SU-DHL-6 (cell line): Measurements from ENCODE around the gene GBP4.

ENCODE experiments used
- H2AFZ ChIP-seq: fragments of 200-600 bp; sonication (generic); 2 replicates; pipeline ENCODE4 v1.6.1; 2014; ENCODE audit warnings: low read depth, mild to moderate bottlenecking, moderate library complexity, mixed read lengths, antibody characterized with exemption, low read length; ENCODE audit not compliant: severe bottlenecking
- H3F3A ChIP-seq: fragments of 200-600 bp; shearing (Covaris generic); 2 replicates; pipeline ENCODE4 v1.6.0; 2016; ENCODE audit warnings: antibody characterized with exemption, mild to moderate bottlenecking; ENCODE audit not compliant: insufficient read depth
- H3K27ac ChIP-seq: fragments of 200-600 bp; sonication (generic); 2 replicates; pipeline ENCODE4 v1.5.1; 2016; ENCODE audit warnings: low read depth, mild to moderate bottlenecking, low read length, moderate library complexity, mixed read lengths
- H3K27me3 ChIP-seq: fragments of 200-600 bp; sonication (generic), shearing (Covaris generic); 2 replicates; pipeline ENCODE4 v1.6.0; 2014; ENCODE audit warnings: mild to moderate bottlenecking, low read length
- H3K36me3 ChIP-seq: fragments of 200-600 bp; sonication (generic); 2 replicates; pipeline ENCODE4 v1.6.1; 2014; ENCODE audit warnings: mild to moderate bottlenecking, low read length, mixed read lengths
- H3K4me2 ChIP-seq: fragments of 300-600, 200-600 bp; shearing (Covaris generic), sonication (generic); 2 replicates; pipeline ENCODE4 v1.6.0; 2014; ENCODE audit warnings: low read length, low read depth, mild to moderate bottlenecking; ENCODE audit not compliant: poor library complexity, severe bottlenecking
- H3K4me3 ChIP-seq: fragments of 200-600 bp; sonication (generic); 2 replicates; pipeline ENCODE4 v1.5.1; 2014; ENCODE audit warnings: antibody characterized with exemption, low read length, mild to moderate bottlenecking, mixed read lengths; ENCODE audit not compliant: insufficient read depth, poor library complexity, severe bottlenecking
- H3K79me2 ChIP-seq: fragments of 200-600 bp; sonication (generic); 2 replicates; pipeline ENCODE4 v1.6.1; 2014; ENCODE audit warnings: mild to moderate bottlenecking, low read length, moderate library complexity; ENCODE audit not compliant: insufficient read depth
- H3K9ac ChIP-seq: fragments of 200-600 bp; sonication (generic); 2 replicates; pipeline ENCODE4 v1.7.0; 2014; ENCODE audit warnings: mild to moderate bottlenecking, low read length
- H3K9me2 ChIP-seq: fragments of 200-600 bp; sonication (generic); replicated peaks from 2 replicates; pipeline ENCODE4 v1.6.1; 2014; ENCODE audit warnings: low read length; ENCODE audit not compliant: insufficient read depth
- H3K9me3 ChIP-seq: fragments of 200-600 bp; sonication (generic); 2 replicates; pipeline ENCODE4 v1.6.1; 2014; ENCODE audit warnings: low read length, mixed read lengths; ENCODE audit not compliant: insufficient read depth
- H4K20me1 ChIP-seq: fragments of 200-600 bp; sonication (generic); 2 replicates; pipeline ENCODE4 v1.6.1; 2014; ENCODE audit warnings: low read depth, mild to moderate bottlenecking, antibody characterized with exemption, low read length, moderate library complexity, mixed read lengths
- EZH2phosphoT487 ChIP-seq: fragments of 200-600 bp; sonication (generic), shearing (Covaris generic); conservative IDR thresholded peaks from 2 replicates; pipeline ENCODE4 v1.6.1; 2018; ENCODE audit warnings: mild to moderate bottlenecking, antibody characterized with exemption, low read length, moderate library complexity, mixed read lengths
- TF ChIP-seq, protein P1 (sequence below): fragments of 200-600 bp; sonication (generic); IDR thresholded peaks from one replicate; pipeline ENCODE4 v1.5.1; 2017; ENCODE audit warnings: antibody characterized with exemption, mild to moderate bottlenecking, low read length, moderate library complexity; ENCODE audit not compliant: insufficient read depth, poor library complexity, severe bottlenecking

Gene GBP4

DNA sequence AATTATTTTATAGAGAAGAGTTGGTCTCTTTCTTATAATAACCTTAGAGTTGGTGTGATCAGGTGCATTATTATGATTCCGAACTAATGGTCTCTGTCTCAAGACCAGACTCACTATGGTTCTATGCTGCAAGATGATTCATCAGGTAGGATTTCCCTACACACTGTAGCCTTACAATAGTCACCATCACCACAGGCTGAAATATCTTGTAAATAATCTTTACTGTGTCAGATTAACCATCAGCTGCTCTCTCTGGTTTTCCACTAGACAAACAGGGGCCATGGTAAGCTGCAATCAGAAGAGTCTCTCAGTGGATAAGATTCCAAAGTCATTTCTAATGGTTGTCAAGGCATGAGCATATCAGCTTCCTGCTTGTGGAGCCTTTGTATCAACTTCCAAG, 4.4 kb upstream of the GBP4 start:
- Histone ChIP-seq H4K20me1 (no peaks in the 10 kb centered on the region), H3K9ac (no peak overlapping the region), H3K36me3 (no peaks in the 10 kb centered on the region), H3K4me3 (no peak overlapping the region), H3F3A (no peaks in the 10 kb centered on the region), H3K9me3 (no peaks in the 10 kb centered on the region), H3K9me2 (no peaks in the 10 kb centered on the region; the same call in 1 of the 2 replicates), H3K79me2 (no peaks in the 10 kb centered on the region), H3K27me3 (no peaks in the 10 kb centered on the region), H3K27ac (no peak overlapping the region), H3K4me2 (no peak overlapping the region), H2AFZ (no peak overlapping the region)
- TF ChIP-seq, protein P1, sequence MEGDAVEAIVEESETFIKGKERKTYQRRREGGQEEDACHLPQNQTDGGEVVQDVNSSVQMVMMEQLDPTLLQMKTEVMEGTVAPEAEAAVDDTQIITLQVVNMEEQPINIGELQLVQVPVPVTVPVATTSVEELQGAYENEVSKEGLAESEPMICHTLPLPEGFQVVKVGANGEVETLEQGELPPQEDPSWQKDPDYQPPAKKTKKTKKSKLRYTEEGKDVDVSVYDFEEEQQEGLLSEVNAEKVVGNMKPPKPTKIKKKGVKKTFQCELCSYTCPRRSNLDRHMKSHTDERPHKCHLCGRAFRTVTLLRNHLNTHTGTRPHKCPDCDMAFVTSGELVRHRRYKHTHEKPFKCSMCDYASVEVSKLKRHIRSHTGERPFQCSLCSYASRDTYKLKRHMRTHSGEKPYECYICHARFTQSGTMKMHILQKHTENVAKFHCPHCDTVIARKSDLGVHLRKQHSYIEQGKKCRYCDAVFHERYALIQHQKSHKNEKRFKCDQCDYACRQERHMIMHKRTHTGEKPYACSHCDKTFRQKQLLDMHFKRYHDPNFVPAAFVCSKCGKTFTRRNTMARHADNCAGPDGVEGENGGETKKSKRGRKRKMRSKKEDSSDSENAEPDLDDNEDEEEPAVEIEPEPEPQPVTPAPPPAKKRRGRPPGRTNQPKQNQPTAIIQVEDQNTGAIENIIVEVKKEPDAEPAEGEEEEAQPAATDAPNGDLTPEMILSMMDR, result no peak
- TF ChIP-seq EZH2phosphoT487, result no peak

DNA sequence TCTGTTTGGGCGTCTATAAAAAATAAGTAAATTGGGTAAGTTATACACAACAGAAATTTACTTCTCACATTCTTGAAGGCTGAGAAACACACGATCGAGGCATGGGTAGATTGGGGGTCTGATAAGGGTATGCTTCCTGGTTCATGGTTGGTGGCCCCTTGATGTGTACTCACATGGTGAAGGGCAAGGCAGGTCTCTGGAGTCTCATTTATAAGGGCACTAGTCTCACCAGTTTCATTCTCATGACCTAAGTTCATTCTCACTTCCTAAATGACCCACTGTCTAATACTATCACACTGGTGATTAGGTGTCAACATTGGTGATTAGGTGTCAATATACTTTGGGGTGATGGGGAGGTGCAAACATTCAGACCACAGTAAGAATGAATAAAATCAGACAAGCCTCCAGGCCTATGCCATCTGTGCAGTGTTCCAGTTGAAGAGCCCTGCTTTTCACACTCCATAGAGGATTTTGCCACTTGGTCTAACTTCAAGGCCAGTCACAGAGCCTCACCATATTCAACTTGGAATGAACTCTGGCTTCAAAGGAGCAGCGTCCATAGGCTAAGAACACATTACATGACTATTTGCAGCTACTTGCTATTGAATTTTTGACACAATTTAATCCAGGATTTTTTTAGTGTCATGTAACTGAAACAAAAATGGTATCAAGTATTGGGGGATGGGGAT, 2.5 kb upstream of the GBP4 start:
- Histone ChIP-seq H3K36me3 (no peaks in the 10 kb centered on the region), H3K27me3 (no peaks in the 10 kb centered on the region), H3K4me2 (no peak overlapping the region), H3K9ac (no peak overlapping the region), H3K79me2 (no peaks in the 10 kb centered on the region), H3F3A (no peaks in the 10 kb centered on the region), H4K20me1 (no peaks in the 10 kb centered on the region), H3K27ac (no peak overlapping the region), H3K9me2 (no peaks in the 10 kb centered on the region), H3K9me3 (no peaks in the 10 kb centered on the region), H2AFZ (no peak overlapping the region), H3K4me3 (no peak overlapping the region)
- TF ChIP-seq EZH2phosphoT487, result no peak
- TF ChIP-seq, protein P1, result no peak

DNA sequence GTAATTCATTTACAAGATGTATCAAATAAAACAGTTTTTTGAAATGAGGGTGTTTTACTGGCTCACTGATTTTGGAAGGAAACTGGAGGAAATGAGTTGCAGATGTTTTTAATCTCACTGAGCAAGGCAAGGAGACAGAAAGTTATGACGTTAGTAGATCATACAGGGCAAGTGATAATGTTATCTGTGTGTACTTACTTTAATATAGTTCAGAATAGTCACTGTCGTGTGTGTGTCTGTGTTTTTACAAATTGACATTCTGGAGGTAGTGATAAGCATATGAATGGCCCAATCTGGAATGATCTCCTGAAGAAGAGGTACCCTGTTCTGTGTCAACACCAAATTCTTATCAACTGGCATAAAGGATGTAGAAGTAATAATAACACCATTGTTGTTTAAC, 1.9 kb upstream of the GBP4 start:
- Histone ChIP-seq H3K4me2 (no peak overlapping the region), H3K9me3 (no peaks in the 10 kb centered on the region), H2AFZ (no peak overlapping the region), H3K9ac (no peak overlapping the region), H3F3A (no peaks in the 10 kb centered on the region), H3K4me3 (no peak overlapping the region), H4K20me1 (no peaks in the 10 kb centered on the region), H3K27ac (no peak overlapping the region), H3K9me2 (no peaks in the 10 kb centered on the region), H3K36me3 (no peaks in the 10 kb centered on the region), H3K27me3 (no peaks in the 10 kb centered on the region), H3K79me2 (no peaks in the 10 kb centered on the region)
- TF ChIP-seq EZH2phosphoT487, result no peak
- TF ChIP-seq, protein P1, result no peak
